GM19025 (cell line): ENCODE results near the gene ZFP36L2.
"Not testable (repeated sequence)": the region's sequence is repeated elsewhere in the genome, so short reads cannot be mapped to it uniquely, and the experiment has no call there.

ENCODE experiments used
- ATAC-seq: cut with Tn5 transposase; IDR thresholded peaks from one replicate; pipeline ENCODE4 v1.9.1; 2021; ENCODE audit warnings: mild to moderate bottlenecking, low read depth, moderate library complexity; ENCODE audit not compliant: unreplicated experiment

ZFP36L2 gene

GRCh38 chr2:43190311-43191052 is 35.9 kb downstream of the ZFP36L2 start:
- no peak for ATAC-seq

GRCh38 chr2:43189861-43190260 is 36.5 kb downstream of the ZFP36L2 start:
- ATAC-seq = not testable (repeated sequence)

GRCh38 chr2:43188561-43189386 is 37.6 kb downstream of the ZFP36L2 start:
- ATAC-seq = no peak

GRCh38 chr2:43186679-43187374 is 39.6 kb downstream of the ZFP36L2 start:
- ATAC-seq = no peak

- ATAC-seq = no peak
These were observed 40.1 kb downstream of the ZFP36L2 start for GRCh38 chr2:43186321-43186678.

GRCh38 chr2:43185146-43185545 is 41.3 kb downstream of the ZFP36L2 start:
- no peak for ATAC-seq

GRCh38 chr2:43184339-43184895 is 42.0 kb downstream of the ZFP36L2 start:
- no peak for ATAC-seq

GRCh38 chr2:43183743-43184142 is 42.7 kb downstream of the ZFP36L2 start:
- ATAC-seq = no peak

- ATAC-seq = no peak
These were observed 45.5 kb downstream of the ZFP36L2 start for GRCh38 chr2:43180897-43181296.

GRCh38 chr2:43179942-43180341 is 46.5 kb downstream of the ZFP36L2 start:
- no peak for ATAC-seq

GRCh38 chr2:43178602-43179542 is 47.5 kb downstream of the ZFP36L2 start:
- no peak for ATAC-seq

GRCh38 chr2:43178055-43178598 is 48.3 kb downstream of the ZFP36L2 start:
- ATAC-seq = no peak

GRCh38 chr2:43176449-43176848 is 50.0 kb downstream of the ZFP36L2 start:
- ATAC-seq = no peak

GRCh38 chr2:43175876-43176275 is 50.5 kb downstream of the ZFP36L2 start:
- no peak for ATAC-seq

GRCh38 chr2:43175020-43175441 is 51.4 kb downstream of the ZFP36L2 start:
- ATAC-seq = no peak

GRCh38 chr2:43174368-43174916 is 52.0 kb downstream of the ZFP36L2 start:
- ATAC-seq = peak; percentile 86
